Neuronal stem cell (in vitro differentiated cells): Measurements from ENCODE around the gene SERPINA1.
"Not testable (repeated sequence)": the region's sequence is repeated elsewhere in the genome, so short reads cannot be mapped to it uniquely, and the experiment has no call there.

Source experiments
- DNase-seq: peaks from one replicate; pipeline ENCODE4 v3.0.0-alpha.2; 2013; ENCODE audit warnings: low spot score
- H2AFZ ChIP-seq: one replicate; pipeline ENCODE4 v1.6.1; 2013; ENCODE audit warnings: mild to moderate bottlenecking, low read length, inconsistent platforms
- H2AK5ac ChIP-seq: 2 replicates; pipeline ENCODE4 v1.6.1; 2013; ENCODE audit warnings: low read depth, mild to moderate bottlenecking, inconsistent platforms, low read length, moderate library complexity, mixed read lengths
- H2BK120ac ChIP-seq: 2 replicates; pipeline ENCODE4 v1.6.1; 2013; ENCODE audit warnings: low read depth, mild to moderate bottlenecking, inconsistent platforms, low read length, moderate library complexity, mixed read lengths
- H2BK12ac ChIP-seq: one replicate; pipeline ENCODE4 v1.6.1; 2013; ENCODE audit warnings: low read length, inconsistent platforms
- H2BK15ac ChIP-seq: 2 replicates; pipeline ENCODE4 v1.6.1; 2013; ENCODE audit warnings: mild to moderate bottlenecking, low read length, inconsistent platforms, mixed read lengths
- H2BK5ac ChIP-seq: one replicate; pipeline ENCODE4 v1.6.1; 2013; ENCODE audit warnings: inconsistent platforms, mild to moderate bottlenecking, low read length, moderate library complexity
- H3K14ac ChIP-seq: one replicate; pipeline ENCODE4 v1.6.1; 2013; ENCODE audit warnings: low read length, inconsistent platforms
- H3K18ac ChIP-seq: 2 replicates; pipeline ENCODE4 v1.6.1; 2013; ENCODE audit warnings: low read length, inconsistent platforms
- H3K23ac ChIP-seq: 2 replicates; pipeline ENCODE4 v1.6.1; 2013; ENCODE audit warnings: low read depth, mild to moderate bottlenecking, mixed read lengths, low read length, inconsistent platforms; ENCODE audit not compliant: poor library complexity
- H3K27ac ChIP-seq: replicated peaks from 3 replicates; pipeline ENCODE4 v1.5.1; 2013; ENCODE audit warnings: low read length, inconsistent platforms
- H3K27me3 ChIP-seq, 3 experiments: 2 replicates each; pipeline ENCODE4 v1.6.1; 2013; ENCODE audit warnings: low read length in 3 of 3, mild to moderate bottlenecking in 2 of 3, inconsistent platforms in 1 of 3, low read depth in 1 of 3, mixed read lengths in 1 of 3, moderate library complexity in 1 of 3; ENCODE audit not compliant: control insufficient read depth in 3 of 3, insufficient read depth in 3 of 3
- H3K36me3 ChIP-seq, 2 donors: replicated peaks in 1 of 2; 2 replicates each; pipeline ENCODE4 v1.6.1; 2013; ENCODE audit warnings: low read length in 2 of 2; ENCODE audit not compliant: control insufficient read depth in 2 of 2, insufficient read depth in 2 of 2
- H3K4ac ChIP-seq: 2 replicates; pipeline ENCODE4 v1.6.1; 2013; ENCODE audit warnings: inconsistent platforms, mild to moderate bottlenecking, low read length, moderate library complexity
- H3K4me1 ChIP-seq, 2 donors: 1 replicate in 1 of 2; 2 replicates in 1 of 2; pipeline ENCODE4 v1.6.1; 2013; ENCODE audit warnings: low read length in 2 of 2, low read depth in 1 of 2; ENCODE audit not compliant: control insufficient read depth in 2 of 2, insufficient read depth in 1 of 2
- H3K4me2 ChIP-seq: one replicate; pipeline ENCODE4 v1.6.1; 2013; ENCODE audit warnings: mild to moderate bottlenecking, low read length, inconsistent platforms; ENCODE audit not compliant: insufficient read depth, poor library complexity, severe bottlenecking
- H3K4me3 ChIP-seq, 2 donors: 2 replicates each; pipeline ENCODE4 v1.5.1; 2013; ENCODE audit warnings: low read length in 2 of 2, mild to moderate bottlenecking in 2 of 2, inconsistent platforms in 1 of 2, moderate library complexity in 1 of 2
- H3K79me1 ChIP-seq: one replicate; pipeline ENCODE4 v1.6.1; 2013; ENCODE audit warnings: low read depth, mild to moderate bottlenecking, inconsistent platforms, low read length, moderate library complexity
- H3K9ac ChIP-seq: one replicate; pipeline ENCODE4 v1.6.1; 2013; ENCODE audit warnings: mild to moderate bottlenecking, low read depth, low read length, inconsistent platforms; ENCODE audit not compliant: poor library complexity
- H3K9me3 ChIP-seq, 2 donors: replicated peaks in 1 of 2; 2 replicates each; pipeline versions ENCODE3 to v1.6.1; 2013; ENCODE audit warnings: low read length in 2 of 2, mild to moderate bottlenecking in 2 of 2, inconsistent platforms in 1 of 2, low read depth in 1 of 2, mixed read lengths in 1 of 2, moderate library complexity in 1 of 2; ENCODE audit not compliant: control insufficient read depth in 2 of 2, insufficient read depth in 1 of 2
- H4K8ac ChIP-seq: one replicate; pipeline ENCODE4 v1.6.1; 2013; ENCODE audit warnings: low read depth, mild to moderate bottlenecking, inconsistent platforms, low read length, moderate library complexity
- H4K91ac ChIP-seq: one replicate; pipeline ENCODE4 v1.6.1; 2013; ENCODE audit warnings: low read length, low read depth, mild to moderate bottlenecking, inconsistent platforms; ENCODE audit not compliant: poor library complexity
- WGBS, 2 donors: extraction: QIAGEN DNeasy Blood & Tissue Kit; methylation state at CpG; one replicate each; pipeline ENCODE4 v1.1.7; 2013; ENCODE audit warnings: missing lambda C conversion rate in 2 of 2, mixed read lengths in 1 of 2; ENCODE audit not compliant: insufficient read length in 2 of 2, insufficient replicate concordance in 1 of 2; ENCODE audit errors: extremely low coverage in 2 of 2; 5-methylcytosine and 5-hydroxymethylcytosine counted together

Gene SERPINA1

DNA sequence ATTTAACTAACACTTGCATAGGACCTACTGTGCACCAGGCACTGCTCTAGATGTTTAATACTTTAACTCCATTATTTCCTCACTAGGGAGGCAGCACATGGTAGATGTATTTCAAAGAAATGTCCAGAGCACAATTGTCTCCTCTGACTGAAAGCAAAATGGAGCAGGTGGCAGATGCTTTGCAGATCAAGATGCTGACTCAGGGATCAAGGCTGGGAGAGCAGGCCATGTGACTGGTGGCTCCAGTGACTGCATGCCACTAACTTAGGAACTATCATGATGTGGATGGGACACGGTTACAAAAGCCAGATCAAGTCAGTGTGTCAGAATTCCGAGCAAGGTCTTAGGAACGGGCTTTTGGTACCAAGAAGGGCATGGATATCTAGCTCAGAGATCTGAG, 36.0 kb upstream of the SERPINA1 start:
- H3K27me3 ChIP-seq = no peaks in the 10 kb centered on the region
- no peak overlapping the region for H2BK120ac ChIP-seq
- no peak overlapping the region for H4K91ac ChIP-seq
- H3K4me2 ChIP-seq = no peak overlapping the region
- DNase-seq = no peak
- no peak overlapping the region for H3K9ac ChIP-seq
- no peak overlapping the region for H3K27ac ChIP-seq
- H3K79me1 ChIP-seq = no peaks in the 10 kb centered on the region
- no peak overlapping the region for H2BK12ac ChIP-seq
- H3K18ac ChIP-seq = no peak overlapping the region
- H3K4me1 ChIP-seq = peaks cover 0 to 3% of the 10 kb centered on the region in 2 donors
- WGBS, 2 donors = no CpG with 5 or more reads among the region's 3 CpGs
- no peak overlapping the region for H3K4me3 ChIP-seq
- H3K4ac ChIP-seq = no peak overlapping the region
- H2AK5ac ChIP-seq = no peak overlapping the region
- H2BK15ac ChIP-seq = no peak overlapping the region
- H3K9me3 ChIP-seq = no peaks in the 10 kb centered on the region
- no peaks in the 10 kb centered on the region for H3K36me3 ChIP-seq
- H3K14ac ChIP-seq = no peak overlapping the region
- H2AFZ ChIP-seq = no peak overlapping the region
- H3K23ac ChIP-seq = no peak overlapping the region
- H2BK5ac ChIP-seq = no peak overlapping the region
- H4K8ac ChIP-seq = no peak overlapping the region

DNA sequence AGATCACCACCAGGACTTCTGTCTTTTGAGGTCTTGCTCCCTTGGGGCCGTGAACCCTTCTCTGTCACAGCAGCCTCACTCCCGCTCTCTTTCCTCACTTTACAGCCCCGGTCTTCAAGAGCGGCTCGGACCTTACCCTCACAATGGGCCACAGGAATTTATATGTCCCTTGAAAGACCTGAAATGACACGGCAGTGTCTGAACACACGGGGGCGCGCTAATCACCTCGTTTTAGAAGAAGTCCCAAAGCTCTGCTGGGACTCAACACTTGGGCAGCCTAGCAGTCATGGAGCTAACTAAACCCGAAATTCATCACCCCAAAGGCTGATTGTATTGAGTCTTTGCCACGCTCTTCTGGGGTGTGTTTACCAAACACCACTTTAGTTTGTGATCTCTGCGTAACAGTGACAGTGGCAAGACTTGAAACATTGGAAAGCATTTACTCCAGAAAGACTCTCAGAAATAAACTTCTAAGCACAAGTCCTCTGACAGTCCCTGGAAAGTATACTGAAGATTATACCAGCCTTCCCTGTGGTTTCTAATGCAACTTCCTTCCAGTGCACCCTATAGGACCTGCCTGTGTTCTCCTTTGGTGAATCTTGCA, 35.2 kb upstream of the SERPINA1 start:
- H2BK5ac ChIP-seq = no peak overlapping the region
- no peak overlapping the region for H3K14ac ChIP-seq
- no peak overlapping the region for H2BK12ac ChIP-seq
- H4K91ac ChIP-seq = no peak overlapping the region
- H3K9ac ChIP-seq = no peak overlapping the region
- H4K8ac ChIP-seq = no peak overlapping the region
- no peaks in the 10 kb centered on the region for H3K27me3 ChIP-seq
- H3K36me3 ChIP-seq = no peaks in the 10 kb centered on the region
- no peak overlapping the region for H2AK5ac ChIP-seq
- no CpG with 5 or more reads among the region's 13 CpGs for WGBS, 2 donors
- DNase-seq = peak; percentile 72
- H3K27ac ChIP-seq = no peak overlapping the region
- H3K4me3 ChIP-seq = no peak overlapping the region
- no peak overlapping the region for H3K18ac ChIP-seq
- H3K23ac ChIP-seq = no peak overlapping the region
- H2BK120ac ChIP-seq = no peak overlapping the region
- no peak overlapping the region for H2BK15ac ChIP-seq
- no peak overlapping the region for H3K4me2 ChIP-seq
- H3K9me3 ChIP-seq = peaks cover 0 to 2% of the 10 kb centered on the region in 2 donors
- no peak overlapping the region for H3K4ac ChIP-seq
- H3K4me1 ChIP-seq = peaks cover 0 to 3% of the 10 kb centered on the region in 2 donors
- no peak overlapping the region for H2AFZ ChIP-seq
- H3K79me1 ChIP-seq = no peaks in the 10 kb centered on the region

DNA sequence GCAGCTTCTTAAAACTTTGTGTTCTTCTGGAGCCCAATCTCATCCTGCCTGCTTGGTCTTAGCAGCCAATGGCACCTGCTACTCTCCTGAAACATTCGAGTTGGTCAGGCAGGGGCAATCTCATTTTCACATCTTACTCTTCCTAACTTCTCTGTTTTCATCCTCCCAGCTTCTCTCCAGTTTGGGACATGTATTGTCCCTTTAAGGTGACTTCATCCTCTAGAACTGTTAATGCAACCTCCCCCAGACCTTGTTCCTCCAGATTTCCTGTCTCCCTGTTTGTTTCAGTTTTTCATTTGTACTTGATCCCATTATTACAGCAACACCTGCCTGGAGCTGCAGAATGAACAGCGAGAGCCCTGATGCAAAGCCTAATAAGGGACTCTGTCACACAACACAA, 32.9 kb upstream of the SERPINA1 start:
- no peak overlapping the region for H2BK5ac ChIP-seq

DNA sequence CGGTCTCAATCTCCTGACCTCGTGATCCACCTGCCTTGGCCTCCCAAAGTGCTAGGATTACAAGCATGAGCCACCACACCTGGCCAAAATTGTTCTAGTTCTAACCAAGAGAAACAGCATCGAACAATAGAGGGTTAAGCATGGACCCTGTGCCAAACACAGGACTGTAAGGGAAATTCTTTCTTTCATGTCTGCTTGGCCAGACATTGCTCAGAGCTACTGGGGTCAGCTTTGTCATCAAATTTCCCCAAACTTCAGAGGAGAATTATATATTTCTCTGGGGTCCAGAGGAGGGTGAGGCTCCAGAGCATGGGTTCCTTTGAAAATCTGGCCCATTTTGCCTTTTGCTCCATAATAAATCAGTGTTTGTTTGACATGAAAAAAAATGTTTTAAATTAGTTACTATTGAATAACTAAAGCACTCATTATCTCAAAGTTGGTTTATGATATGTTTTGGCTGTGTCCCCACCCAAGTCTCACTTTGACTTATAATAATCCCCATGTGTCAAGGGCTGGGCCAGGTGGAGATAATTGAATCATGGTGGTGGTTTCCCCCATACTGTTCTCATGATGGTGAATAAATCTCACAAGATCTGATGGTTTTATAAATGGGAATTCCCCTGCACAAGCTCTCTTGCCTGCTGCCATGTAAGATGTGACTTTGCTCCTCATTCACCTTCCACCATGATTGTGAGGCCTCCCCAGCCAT, 29.2 kb upstream of the SERPINA1 start:
- H3K4me1 ChIP-seq, H3K27me3 ChIP-seq, DNase-seq, H3K36me3 ChIP-seq, H3K4me2 ChIP-seq, H3K23ac ChIP-seq, H2AFZ ChIP-seq, H2AK5ac ChIP-seq, H3K79me1 ChIP-seq, H4K8ac ChIP-seq, H3K4ac ChIP-seq, H4K91ac ChIP-seq, H2BK120ac ChIP-seq, H3K9ac ChIP-seq, H2BK15ac ChIP-seq, H2BK12ac ChIP-seq, H2BK5ac ChIP-seq, H3K14ac ChIP-seq, H3K18ac ChIP-seq, H3K27ac ChIP-seq, H3K9me3 ChIP-seq, H3K4me3 ChIP-seq: not testable (repeated sequence)
- WGBS, 2 donors = no CpG with 5 or more reads among the region's 3 CpGs

More for the DNA sequence above, 32.9 kb upstream of the SERPINA1 start:
- no peak for DNase-seq
- Histone ChIP-seq H4K91ac (no peak overlapping the region), H3K27me3 (no peaks in the 10 kb centered on the region), H3K27ac (no peak overlapping the region), H3K18ac (no peak overlapping the region), H2AK5ac (no peak overlapping the region), H2AFZ (no peak overlapping the region), H3K4me2 (no peak overlapping the region), H3K4me1 (no peaks in the 10 kb centered on the region), H3K9me3 (peaks cover 0 to 2% of the 10 kb centered on the region in 2 donors), H3K79me1 (no peaks in the 10 kb centered on the region), H3K36me3 (no peaks in the 10 kb centered on the region), H2BK120ac (no peak overlapping the region), H3K4me3 (no peak overlapping the region), H2BK15ac (no peak overlapping the region), H3K23ac (no peak overlapping the region), H3K14ac (no peak overlapping the region), H3K9ac (no peak overlapping the region), H4K8ac (no peak overlapping the region), H3K4ac (no peak overlapping the region), H2BK12ac (no peak overlapping the region)
- no CpG with 5 or more reads among the region's 2 CpGs for WGBS, 2 donors
